Activated effector memory CD4-positive, alpha-beta T cell treated with Interleukin-2 at 50 U/mL for 16 hours (primary cell): ENCODE measurements around the gene MEIS1.

ENCODE experiments used
- DNase-seq: peaks from one replicate; pipeline ENCODE4 v3.0.0-alpha.2; 2020

Gene MEIS1

DNA sequence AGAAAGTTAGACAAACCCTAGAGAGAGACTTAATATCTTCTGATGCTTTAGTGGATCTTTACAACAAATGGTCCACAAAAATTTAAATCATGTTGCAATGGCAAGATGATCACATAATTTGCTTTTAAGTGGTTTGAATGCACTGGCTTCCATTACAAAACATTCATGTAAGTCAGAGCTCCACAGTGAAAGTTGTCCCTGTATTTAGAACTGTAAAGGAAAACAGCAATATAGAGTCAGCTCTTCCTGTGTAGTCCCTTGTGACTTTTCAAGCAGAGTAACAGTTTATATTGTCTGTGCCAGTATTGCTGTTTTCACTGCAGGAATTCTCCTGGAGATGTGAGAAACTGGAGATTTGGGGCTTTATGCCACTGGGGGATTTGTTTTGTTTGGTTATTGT, 77.7 kb downstream of the MEIS1 start:
- no peak for DNase-seq

- no peak for DNase-seq
Observed at GRCh38 chr2:66515743-66516142, 80.8 kb downstream of the MEIS1 start.

- DNase-seq: no peak
Observed at GRCh38 chr2:66516499-66516898, 81.6 kb downstream of the MEIS1 start.

- no peak for DNase-seq
Observed at GRCh38 chr2:66517772-66518171, 82.8 kb downstream of the MEIS1 start.

DNA sequence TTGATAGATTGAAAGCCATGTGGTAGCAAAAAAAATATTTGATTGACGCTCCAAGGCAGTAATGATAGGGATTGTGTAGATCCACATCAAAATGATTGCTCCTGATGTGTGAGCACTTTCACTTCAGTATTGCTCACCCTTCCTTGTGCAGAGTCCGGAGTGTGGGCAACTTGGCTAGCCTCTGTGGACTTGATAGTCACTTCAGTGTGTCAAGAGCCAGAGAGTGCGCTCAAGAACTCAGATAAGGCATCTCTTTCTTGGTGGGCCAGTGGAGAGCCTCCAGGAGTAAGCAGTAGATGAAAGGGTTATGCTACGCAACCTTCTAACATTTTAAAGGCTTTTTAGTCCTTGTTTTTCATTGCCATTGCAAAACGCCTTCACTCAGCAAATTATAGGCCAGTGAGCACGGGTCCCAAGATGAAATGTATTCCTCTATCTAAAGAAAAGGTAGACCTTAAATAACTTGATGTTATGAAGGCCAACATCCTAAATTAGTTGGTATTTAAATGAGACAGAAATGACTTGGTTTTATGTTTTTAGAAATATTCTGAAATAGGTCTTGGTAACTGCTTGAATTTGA, 84.4 kb downstream of the MEIS1 start:
- DNase-seq: no peak

DNA sequence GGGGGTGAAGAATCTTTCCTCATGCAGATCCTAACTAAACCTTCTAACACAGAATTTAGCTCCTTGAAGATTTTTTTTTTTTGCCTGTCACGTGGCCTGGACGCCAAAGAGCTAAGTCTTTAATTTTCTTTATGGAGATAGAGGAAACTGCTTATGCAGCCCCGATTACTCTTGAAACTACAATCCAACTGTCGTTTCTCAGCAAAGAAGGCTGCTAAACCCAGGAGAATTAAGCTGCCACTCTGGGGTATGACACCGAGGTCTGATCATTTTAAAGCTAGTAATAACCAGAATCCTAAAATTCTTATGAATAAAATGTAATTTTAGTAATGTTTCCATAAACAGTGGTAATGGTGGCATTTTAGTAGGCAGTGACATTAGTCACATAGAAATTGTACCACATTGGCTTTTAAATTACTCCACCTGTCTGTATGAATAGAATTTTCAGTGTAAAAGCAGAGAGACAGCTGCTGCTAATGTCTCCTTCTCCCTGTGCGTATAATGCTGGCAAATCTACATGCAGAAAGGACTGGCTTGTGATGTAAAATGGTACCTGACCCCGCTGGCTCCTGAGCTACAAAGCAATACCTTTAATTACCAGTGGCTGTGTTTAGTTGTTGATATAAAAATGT, 86.5 kb downstream of the MEIS1 start:
- DNase-seq: no peak

- no peak for DNase-seq
Observed at GRCh38 chr2:66522611-66523376, 87.9 kb downstream of the MEIS1 start.

DNA sequence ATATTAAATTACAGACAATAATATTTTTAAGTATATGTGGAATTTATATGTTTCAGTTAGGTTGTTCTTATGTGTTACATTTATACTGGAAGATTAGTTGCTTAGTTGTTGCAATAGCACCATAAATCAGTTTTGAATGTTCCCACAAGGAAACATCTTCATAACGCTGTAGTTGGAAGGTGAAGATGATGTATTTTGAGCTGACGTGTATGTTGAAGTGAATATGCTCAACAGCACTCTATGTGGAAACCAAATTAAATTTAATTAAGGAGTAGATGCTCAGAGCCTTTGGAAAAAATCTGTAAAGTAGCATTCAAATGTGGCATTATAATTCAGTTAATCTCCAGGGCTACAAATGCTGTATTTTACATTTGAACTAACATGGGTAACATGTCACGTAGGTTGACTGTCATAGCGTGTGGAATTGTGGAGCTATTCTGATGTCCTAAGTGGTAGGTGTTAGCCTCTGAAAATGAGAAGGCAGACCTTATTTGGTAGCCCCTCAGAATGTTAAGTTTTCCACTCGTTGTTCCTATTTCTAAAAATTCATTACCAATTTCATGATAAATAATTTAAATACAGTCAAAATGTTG, 88.5 kb downstream of the MEIS1 start:
- DNase-seq: no peak

DNA sequence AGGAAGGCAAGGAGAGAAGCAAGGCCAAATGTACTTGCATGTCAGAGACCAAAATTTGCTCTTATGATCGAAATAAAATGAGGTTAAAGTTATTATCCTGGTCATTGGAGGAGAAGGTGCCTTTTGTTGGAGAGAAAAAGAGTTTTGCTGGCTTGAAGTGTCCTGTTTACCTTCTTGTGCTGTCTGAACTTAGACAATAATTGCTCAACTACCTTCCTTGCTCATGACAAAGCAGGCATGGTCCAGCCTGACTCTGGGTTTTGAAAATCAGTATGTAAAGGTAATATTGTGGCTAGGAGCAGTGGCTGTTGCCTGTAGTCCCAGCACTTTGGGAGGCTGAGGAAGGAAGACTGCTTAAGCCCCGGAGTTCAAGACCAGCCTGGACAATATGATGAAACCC, 89.1 kb downstream of the MEIS1 start:
- DNase-seq: no peak

GRCh38 chr2:66525606-66526005, 90.7 kb downstream of the MEIS1 start:
- no peak for DNase-seq

DNA sequence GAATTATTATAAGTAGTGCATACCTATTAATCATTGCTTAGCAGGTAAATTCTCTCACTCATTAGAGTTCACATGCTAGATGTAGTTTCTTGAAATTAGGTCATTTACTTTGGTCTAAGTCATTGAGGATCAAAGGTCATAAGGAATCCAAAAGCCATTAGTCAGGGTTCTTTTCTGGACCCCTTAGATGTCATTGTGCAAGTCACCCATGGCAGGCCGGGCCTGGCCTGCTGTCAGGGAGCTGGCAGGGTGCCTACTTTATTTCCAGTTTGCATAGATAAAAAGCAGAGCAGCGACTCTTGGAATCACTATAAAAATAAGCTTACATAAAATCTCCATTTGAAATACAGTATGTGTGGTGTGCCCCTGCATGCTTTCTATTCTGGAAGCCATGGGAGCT, 91.3 kb downstream of the MEIS1 start:
- no peak for DNase-seq

DNA sequence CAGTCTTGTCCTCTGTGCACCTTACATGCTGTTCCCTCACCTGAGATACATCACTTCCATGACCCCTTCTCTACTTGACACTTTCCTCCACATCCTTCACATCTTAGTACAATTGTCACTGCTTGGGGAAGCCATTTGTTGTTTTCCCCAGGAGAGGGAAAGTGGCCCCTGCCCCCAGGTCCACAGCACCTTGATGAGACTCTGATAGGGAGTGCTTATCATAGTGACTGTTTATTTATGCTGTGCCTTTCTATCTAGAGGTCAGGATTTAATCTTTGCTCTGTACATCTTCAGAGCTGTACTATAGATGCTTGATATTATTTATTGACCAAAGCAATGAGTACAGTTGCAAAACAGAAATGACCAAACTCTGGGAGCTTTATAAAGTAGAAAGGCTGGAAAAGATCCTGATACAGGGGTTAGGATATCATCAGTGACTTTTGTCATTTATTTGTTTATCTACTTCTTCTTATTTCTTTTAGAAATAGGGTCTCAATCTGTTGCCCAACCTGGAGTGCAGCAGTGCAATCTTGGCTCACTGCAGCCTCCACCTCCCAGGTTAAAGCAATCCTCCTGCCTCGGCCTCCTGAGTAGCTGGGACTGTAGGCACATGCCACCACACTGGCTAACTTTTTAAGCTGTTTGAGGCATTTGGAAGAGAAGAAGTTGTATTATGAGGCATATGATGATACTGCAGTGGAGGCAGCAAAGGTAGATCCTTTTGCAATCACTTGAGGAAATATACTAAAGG, 94.2 kb downstream of the MEIS1 start:
- DNase-seq: no peak

GRCh38 chr2:66530651-66531050, 95.7 kb downstream of the MEIS1 start:
- DNase-seq: no peak

DNA sequence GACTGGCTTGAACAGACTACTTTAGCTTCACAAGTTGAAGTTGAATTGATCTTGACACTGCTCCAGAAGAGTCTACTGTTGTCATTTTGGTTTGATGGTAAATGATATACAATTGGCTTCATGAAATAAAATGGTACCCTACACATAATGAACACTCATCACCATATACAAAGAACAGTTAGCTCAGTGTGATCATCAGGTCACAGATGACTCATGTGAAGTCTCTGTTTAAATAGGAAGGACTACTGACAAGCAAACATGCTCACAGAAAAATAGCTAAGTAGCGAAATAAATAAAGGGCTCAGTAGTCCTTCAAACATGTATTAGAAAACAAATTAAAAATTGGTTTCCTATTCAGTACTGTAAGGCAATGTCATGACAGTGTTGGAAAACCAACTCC, 96.2 kb downstream of the MEIS1 start:
- no peak for DNase-seq

DNA sequence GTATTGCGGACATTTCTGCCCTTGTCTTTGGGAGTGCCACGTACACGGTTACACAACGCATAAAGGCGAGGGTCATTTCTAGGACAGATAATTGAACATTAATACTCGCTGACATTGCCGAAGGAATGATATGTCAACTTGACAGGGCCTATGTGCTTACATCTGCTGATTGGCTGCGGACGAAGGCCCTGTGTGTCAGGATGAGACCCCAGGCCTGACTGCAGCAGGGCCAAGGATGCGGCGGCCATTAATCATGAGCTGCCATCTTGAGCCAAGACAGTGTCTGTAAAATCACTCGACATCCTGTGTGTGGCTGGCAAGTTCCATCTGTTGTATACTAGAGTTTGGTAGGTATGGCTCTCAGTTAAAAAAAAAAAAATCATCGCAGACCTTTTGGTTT, 96.6 kb downstream of the MEIS1 start:
- DNase-seq: no peak

- DNase-seq: no peak
Observed at GRCh38 chr2:66532972-66533868, 98.3 kb downstream of the MEIS1 start.

DNA sequence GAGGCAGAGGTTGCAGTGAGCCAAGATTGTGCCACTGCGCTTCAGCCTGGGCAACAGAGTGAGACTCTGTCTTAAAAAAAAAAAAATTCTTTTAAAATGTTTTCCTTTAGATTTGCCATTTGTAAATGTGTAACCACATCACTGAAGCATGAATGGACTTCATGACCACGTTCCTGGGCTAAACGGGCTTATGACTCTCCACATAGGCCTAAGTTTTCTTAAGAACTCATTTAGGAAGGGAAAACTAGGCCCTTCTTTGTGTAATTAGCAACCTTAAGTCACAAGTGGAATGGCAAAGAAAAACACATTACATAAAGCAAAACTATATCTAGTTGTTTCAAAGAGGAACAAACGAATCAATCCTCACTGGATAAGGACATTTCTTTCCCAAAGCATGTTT, 99.5 kb downstream of the MEIS1 start:
- no peak for DNase-seq

GRCh38 chr2:66535574-66536289, 100.8 kb downstream of the MEIS1 start:
- no peak for DNase-seq

DNA sequence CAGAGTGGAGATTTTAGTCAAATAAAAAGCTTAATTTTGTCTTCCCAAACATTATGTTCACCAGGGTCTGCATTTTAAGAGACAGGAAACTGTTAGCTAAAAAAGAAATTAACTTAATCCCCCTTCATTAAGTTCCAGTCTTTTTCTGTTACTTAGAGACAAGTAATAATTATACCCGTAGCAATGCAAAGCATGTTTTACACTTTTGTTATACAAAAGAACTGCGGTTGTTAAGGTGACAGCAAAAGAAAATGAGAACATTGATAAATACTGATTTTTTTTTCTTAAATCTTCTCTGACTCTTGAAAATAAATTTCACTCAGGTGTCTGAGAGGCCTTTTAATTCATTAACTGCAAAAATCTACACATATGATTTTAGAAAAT, 101.4 kb downstream of the MEIS1 start:
- no peak for DNase-seq

- DNase-seq: no peak
Observed at GRCh38 chr2:66536997-66537396, 102.1 kb downstream of the MEIS1 start.

DNA sequence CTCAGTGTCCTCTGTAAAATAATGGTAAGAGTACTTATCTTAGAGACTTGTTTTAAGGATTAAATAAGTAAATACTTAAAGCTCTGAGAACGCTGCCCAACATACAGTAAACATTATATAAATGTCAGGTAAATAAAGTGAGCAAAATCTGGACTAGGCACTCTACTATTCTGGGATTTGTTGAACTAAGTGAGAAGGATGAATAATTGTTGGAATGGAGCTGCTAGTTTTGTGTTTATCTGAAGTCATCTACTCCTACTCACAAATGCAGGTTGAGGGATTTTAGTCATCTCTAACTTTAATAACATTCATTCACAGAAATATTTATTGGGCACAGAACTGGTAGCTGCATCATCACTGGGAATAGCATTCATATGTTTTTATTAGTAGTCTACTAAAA, 103.4 kb downstream of the MEIS1 start:
- no peak for DNase-seq

DNA sequence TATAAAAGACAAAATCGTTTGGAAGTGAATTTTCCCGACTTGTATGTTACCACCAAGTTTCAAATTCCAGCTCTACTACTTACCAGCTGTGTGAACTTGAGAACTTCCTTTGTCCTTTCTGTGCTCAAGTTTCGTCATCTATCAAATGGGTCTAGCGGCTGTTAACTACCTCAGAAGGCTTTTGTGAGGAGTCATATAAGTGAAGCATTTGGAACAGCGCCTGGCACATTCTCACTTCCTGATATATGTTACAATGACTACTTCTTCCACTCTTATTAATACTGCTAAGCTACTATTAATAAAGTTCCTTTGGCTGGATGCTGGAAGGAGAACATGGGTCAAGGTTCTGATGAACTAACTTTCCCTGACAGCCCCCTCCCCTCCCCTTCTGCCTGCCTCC, 104.5 kb downstream of the MEIS1 start:
- DNase-seq: no peak
